Mesenchymal stem cell (in vitro differentiated cells and primary cell): ENCODE measurements around the gene DCPS.

Experiments
- DNase-seq: peaks from one replicate; pipeline ENCODE4 v3.0.0-alpha.2; 2013
- H2AFZ ChIP-seq: one replicate; pipeline ENCODE4 v1.6.1; 2013; ENCODE audit warnings: low read depth, mild to moderate bottlenecking, control low read depth, inconsistent platforms, low read length, moderate library complexity
- H2AK5ac ChIP-seq: 2 replicates; pipeline ENCODE4 v1.6.1; 2013; ENCODE audit warnings: low read length, moderate library complexity, mild to moderate bottlenecking, inconsistent platforms; ENCODE audit not compliant: severe bottlenecking
- H2BK120ac ChIP-seq: one replicate; pipeline ENCODE4 v1.6.1; 2013; ENCODE audit warnings: low read depth, mild to moderate bottlenecking, inconsistent platforms, low read length, moderate library complexity
- H2BK12ac ChIP-seq, 2 experiments: one replicate each; pipeline ENCODE4 v1.6.1; 2013; ENCODE audit warnings: inconsistent platforms in 2 of 2, low read length in 2 of 2, mild to moderate bottlenecking in 2 of 2, moderate library complexity in 2 of 2, control low read depth in 1 of 2
- H2BK15ac ChIP-seq: one replicate; pipeline ENCODE4 v1.6.1; 2013; ENCODE audit warnings: mild to moderate bottlenecking, low read depth, inconsistent platforms; ENCODE audit not compliant: poor library complexity, severe bottlenecking
- H2BK5ac ChIP-seq: 2 replicates; pipeline ENCODE4 v1.6.1; 2013; ENCODE audit warnings: low read depth, mild to moderate bottlenecking, low read length, control low read depth, inconsistent platforms; ENCODE audit not compliant: poor library complexity, severe bottlenecking
- H3K14ac ChIP-seq, 2 experiments: one replicate each; pipeline ENCODE4 v1.6.1; 2013; ENCODE audit warnings: inconsistent platforms in 2 of 2, low read length in 2 of 2, control low read depth in 1 of 2, mild to moderate bottlenecking in 1 of 2, moderate library complexity in 1 of 2
- H3K18ac ChIP-seq, 2 experiments: one replicate each; pipeline ENCODE4 v1.6.1; 2013; ENCODE audit warnings: inconsistent platforms in 2 of 2, low read length in 2 of 2, control low read depth in 1 of 2, low read depth in 1 of 2, mild to moderate bottlenecking in 1 of 2
- H3K23ac ChIP-seq, 2 experiments: one replicate each; pipeline ENCODE4 v1.6.1; 2013; ENCODE audit warnings: inconsistent platforms in 2 of 2, low read length in 2 of 2, mild to moderate bottlenecking in 2 of 2, moderate library complexity in 2 of 2, control low read depth in 1 of 2
- H3K27ac ChIP-seq: 2 replicates; pipeline ENCODE4 v1.5.1; 2013; ENCODE audit warnings: mild to moderate bottlenecking, moderate library complexity, low read length, control low read depth, inconsistent platforms; ENCODE audit not compliant: poor library complexity, severe bottlenecking
- H3K27me3 ChIP-seq, 2 experiments: 2 replicates each; pipeline versions ENCODE4 v1.6.1 to v1.7.0; 2013; ENCODE audit warnings: low read length in 2 of 2, mild to moderate bottlenecking in 2 of 2, moderate library complexity in 2 of 2, control low read depth in 1 of 2, inconsistent platforms in 1 of 2; ENCODE audit not compliant: control insufficient read depth in 1 of 2, insufficient read depth in 1 of 2
- H3K36me3 ChIP-seq, 2 experiments: 2 replicates each; pipeline versions ENCODE4 v1.6.1 to v1.7.0; 2013; ENCODE audit warnings: low read length in 2 of 2, control low read depth in 1 of 2, inconsistent platforms in 1 of 2, low read depth in 1 of 2, mild to moderate bottlenecking in 1 of 2; ENCODE audit not compliant: insufficient read depth in 2 of 2, control insufficient read depth in 1 of 2
- H3K4ac ChIP-seq, 2 experiments: one replicate each; pipeline ENCODE4 v1.6.1; 2013; ENCODE audit warnings: inconsistent platforms in 2 of 2, low read length in 2 of 2, mild to moderate bottlenecking in 2 of 2, moderate library complexity in 2 of 2, control low read depth in 1 of 2, low read depth in 1 of 2
- H3K4me1 ChIP-seq: 2 replicates; pipeline ENCODE4 v1.6.1; 2013; ENCODE audit warnings: low read depth, low read length, control low read depth; ENCODE audit not compliant: control insufficient read depth, insufficient read depth
- H3K4me2 ChIP-seq: 2 replicates; pipeline ENCODE4 v1.6.1; 2013; ENCODE audit warnings: low read length, mild to moderate bottlenecking, inconsistent platforms; ENCODE audit not compliant: poor library complexity, severe bottlenecking
- H3K4me3 ChIP-seq, 2 experiments: 2 replicates each; pipeline versions ENCODE4 v1.5.1 to v1.7.0; 2013; ENCODE audit warnings: low read length in 2 of 2, mild to moderate bottlenecking in 2 of 2, control low read depth in 1 of 2, low read depth in 1 of 2; ENCODE audit not compliant: insufficient read depth in 1 of 2
- H3K79me1 ChIP-seq: replicated peaks from 2 replicates; pipeline ENCODE4 v1.6.1; 2013; ENCODE audit warnings: mild to moderate bottlenecking, control low read depth, low read length, inconsistent platforms; ENCODE audit not compliant: poor library complexity, severe bottlenecking
- H3K9ac ChIP-seq: 2 replicates; pipeline ENCODE4 v1.7.0; 2013; ENCODE audit warnings: mild to moderate bottlenecking, low read length, moderate library complexity
- H3K9me3 ChIP-seq: 2 replicates; pipeline ENCODE4 v1.7.0; 2013; ENCODE audit warnings: mild to moderate bottlenecking, low read length; ENCODE audit not compliant: control insufficient read depth
- H4K8ac ChIP-seq: one replicate; pipeline ENCODE4 v1.6.1; 2013; ENCODE audit warnings: inconsistent platforms, mild to moderate bottlenecking, low read length, moderate library complexity
- H4K91ac ChIP-seq: one replicate; pipeline ENCODE4 v1.6.1; 2013; ENCODE audit warnings: mild to moderate bottlenecking, low read length, inconsistent platforms
- WGBS: methylation state at CpG from one replicate; pipeline ENCODE4 v1.1.7; 2013; ENCODE audit warnings: mixed read lengths; 5-methylcytosine and 5-hydroxymethylcytosine counted together

The DCPS gene

GRCh38 chr11:126357969-126358762 lies 54.3 kb downstream of the DCPS start:
- no peaks in the 10 kb centered on the region for H3K27me3 ChIP-seq

DNA sequence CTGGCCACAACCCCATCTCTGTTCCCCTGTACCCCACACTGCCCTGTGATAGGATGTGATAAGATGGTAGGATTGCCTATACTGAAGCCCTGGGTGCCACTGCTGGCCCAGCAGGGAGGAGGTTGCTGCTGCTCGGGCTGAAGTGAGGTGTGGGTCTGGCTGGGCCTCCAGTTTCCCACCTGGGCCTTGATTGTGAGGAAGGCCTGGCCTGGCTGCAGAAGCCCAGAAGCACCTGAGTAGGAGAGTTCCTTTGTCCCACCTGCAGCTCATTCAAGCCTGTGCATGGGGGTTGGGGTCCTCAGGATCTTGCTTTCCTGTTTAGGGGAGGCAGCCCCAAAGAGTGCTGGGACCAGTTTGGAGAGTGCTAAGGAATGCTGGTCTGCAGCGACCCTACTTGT lies 54.9 kb downstream of the DCPS start:
- H3K4me3 ChIP-seq: peak overlapping the region in 1 of 2 experiments; percentile 91
- no peak overlapping the region for H2BK5ac ChIP-seq
- H2AK5ac ChIP-seq: no peak overlapping the region
- H2BK120ac ChIP-seq: no peak overlapping the region
- H4K8ac ChIP-seq: no peak overlapping the region
- no peaks in the 10 kb centered on the region for H3K27me3 ChIP-seq
- no peak overlapping the region for H3K4me2 ChIP-seq
- no peak overlapping the region for H3K27ac ChIP-seq
- no peak overlapping the region for H2AFZ ChIP-seq
- peak overlapping the region; percentile 20 for H3K9ac ChIP-seq
- H3K18ac ChIP-seq: no peak overlapping the region
- peaks cover 19% of the 10 kb centered on the region for H3K4me1 ChIP-seq
- H3K23ac ChIP-seq: no peak overlapping the region
- H3K79me1 ChIP-seq: peaks cover 52% of the 10 kb centered on the region
- H3K9me3 ChIP-seq: no peaks in the 10 kb centered on the region
- peak overlapping the region; percentile 7 for H4K91ac ChIP-seq
- H3K36me3 ChIP-seq: peaks cover 0 to 3% of the 10 kb centered on the region in 2 experiments
- H2BK12ac ChIP-seq: no peak overlapping the region
- H2BK15ac ChIP-seq: peak overlapping the region; percentile 9
- no peak for DNase-seq
- H3K4ac ChIP-seq: peak overlapping the region in 1 of 2 experiments; percentile 64
- H3K14ac ChIP-seq: no peak overlapping the region
- WGBS: 93% methylated on average over 2 of the region's 2 CpGs

More at GRCh38 chr11:126357969-126358762, 54.3 kb downstream of the DCPS start:
- Histone ChIP-seq H3K4me1 (peaks cover 17% of the 10 kb centered on the region), H3K4ac (peak overlapping the region in 1 of 2 experiments; percentile 64), H2BK15ac (peak overlapping the region; percentile 9), H3K4me3 (peak overlapping the region in 1 of 2 experiments; percentile 91), H4K91ac (no peak overlapping the region), H2BK120ac (no peak overlapping the region), H3K4me2 (no peak overlapping the region), H3K79me1 (peaks cover 48% of the 10 kb centered on the region), H3K9ac (peak overlapping the region; percentile 82), H2BK12ac (no peak overlapping the region), H2BK5ac (no peak overlapping the region), H3K23ac (no peak overlapping the region), H3K14ac (no peak overlapping the region), H3K18ac (no peak overlapping the region), H4K8ac (no peak overlapping the region), H2AFZ (no peak overlapping the region), H2AK5ac (no peak overlapping the region), H3K36me3 (no peaks in the 10 kb centered on the region), H3K9me3 (no peaks in the 10 kb centered on the region), H3K27ac (no peak overlapping the region)
- no peak for DNase-seq
- WGBS: 92% methylated on average over 12 of the region's 18 CpGs

- Histone ChIP-seq H4K91ac (no peak overlapping the region), H3K14ac (no peak overlapping the region), H3K9me3 (no peaks in the 10 kb centered on the region), H3K4me2 (no peak overlapping the region), H3K4ac (no peak overlapping the region), H2BK12ac (no peak overlapping the region), H2AFZ (no peak overlapping the region), H3K9ac (peak overlapping the region; percentile 20), H3K4me1 (peaks cover 17% of the 10 kb centered on the region), H3K18ac (peak overlapping the region in 1 of 2 experiments; percentile 13), H4K8ac (no peak overlapping the region), H3K23ac (no peak overlapping the region), H2BK5ac (no peak overlapping the region), H2BK15ac (no peak overlapping the region), H2AK5ac (no peak overlapping the region), H3K27me3 (no peaks in the 10 kb centered on the region), H3K79me1 (peaks cover 52% of the 10 kb centered on the region), H2BK120ac (no peak overlapping the region), H3K36me3 (peaks cover 0 to 4% of the 10 kb centered on the region in 2 experiments), H3K4me3 (peak overlapping the region in 1 of 2 experiments; percentile 56), H3K27ac (no peak overlapping the region)
- DNase-seq: no peak
- WGBS: 83% methylated on average over 16 of the region's 16 CpGs
Measured at GRCh38 chr11:126359431-126360048, 55.7 kb downstream of the DCPS start.

DNA sequence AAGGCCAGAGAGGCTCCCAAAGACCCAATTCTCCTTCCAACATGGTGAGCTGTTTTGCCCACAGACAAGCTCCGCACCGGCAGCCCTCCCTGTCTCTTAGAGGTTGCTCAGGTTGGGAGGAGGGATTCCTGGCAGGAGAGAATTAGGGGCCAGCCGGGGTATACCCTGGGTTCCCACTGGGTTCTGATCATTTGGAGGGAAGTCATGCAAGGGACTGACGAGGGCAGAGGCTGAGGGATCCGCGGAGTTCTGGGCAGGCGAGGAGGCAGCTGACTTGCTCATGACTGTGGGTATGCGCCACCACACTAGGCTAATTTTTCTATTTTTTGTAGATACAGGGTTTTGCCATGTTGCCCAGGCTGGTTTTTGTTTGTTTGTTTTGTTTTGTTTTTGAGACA lies 56.2 kb downstream of the DCPS start:
- H2BK12ac ChIP-seq: no peak overlapping the region
- H3K27ac ChIP-seq: no peak overlapping the region
- H2BK15ac ChIP-seq: no peak overlapping the region
- H3K18ac ChIP-seq: peak overlapping the region in 1 of 2 experiments; percentile 13
- H3K4ac ChIP-seq: no peak overlapping the region
- peak overlapping the region; percentile 19 for H3K9ac ChIP-seq
- 98% methylated on average over 7 of the region's 8 CpGs for WGBS
- no peak overlapping the region for H3K14ac ChIP-seq
- no peak overlapping the region for H2BK120ac ChIP-seq
- DNase-seq: no peak
- H2BK5ac ChIP-seq: no peak overlapping the region
- H3K79me1 ChIP-seq: peaks cover 51% of the 10 kb centered on the region
- H2AK5ac ChIP-seq: no peak overlapping the region
- H3K4me1 ChIP-seq: peaks cover 15% of the 10 kb centered on the region
- H3K4me2 ChIP-seq: no peak overlapping the region
- no peak overlapping the region for H4K91ac ChIP-seq
- peaks cover 0 to 4% of the 10 kb centered on the region in 2 experiments for H3K36me3 ChIP-seq
- H4K8ac ChIP-seq: no peak overlapping the region
- no peak overlapping the region for H2AFZ ChIP-seq
- H3K27me3 ChIP-seq: no peaks in the 10 kb centered on the region
- no peak overlapping the region for H3K23ac ChIP-seq
- no peaks in the 10 kb centered on the region for H3K9me3 ChIP-seq
- peak overlapping the region in 1 of 2 experiments; percentile 56 for H3K4me3 ChIP-seq
